Renal cortex interstitium (tissue), 11 donors: ENCODE results near the gene ZNF22. TPM values are rescaled to one million over a fixed set of nuclear protein-coding genes. Genes with fewer than 3 reads are reported as not detected.
A peak's percentile ranks its signal among the peaks of the same experiment; 100 is the strongest.
"Not testable (repeated sequence)": the region's sequence is repeated elsewhere in the genome, so short reads cannot be mapped to it uniquely, and the experiment has no call there.

Experiments used
- DNase-seq, 11 donors: peaks; one replicate each; pipeline ENCODE4 v3.0.0-alpha.2; 2013; ENCODE audit warnings: low read depth in 9 of 11, low spot score in 4 of 11; ENCODE audit errors: extremely low read depth in 1 of 11
- polyA plus RNA-seq, 3 donors: library from polyadenylated mRNA; unstranded; fragments of 120-200 nt; gene quantifications; one replicate each; pipeline ENCODE4 v1.2.1, GENCODE V29; 2013; ENCODE audit not compliant: insufficient read length in 3 of 3

Gene ZNF22
- polyA plus RNA-seq, 3 donors = 78.2 to 95.2 (median 82.8) TPM

- DNase-seq = no peak
These were observed 4.6 kb upstream of the ZNF22 start for GRCh38 chr10:44995914-44996669.

- DNase-seq = no peak
These were observed 3.5 kb upstream of the ZNF22 start for GRCh38 chr10:44997105-44997748.

DNA sequence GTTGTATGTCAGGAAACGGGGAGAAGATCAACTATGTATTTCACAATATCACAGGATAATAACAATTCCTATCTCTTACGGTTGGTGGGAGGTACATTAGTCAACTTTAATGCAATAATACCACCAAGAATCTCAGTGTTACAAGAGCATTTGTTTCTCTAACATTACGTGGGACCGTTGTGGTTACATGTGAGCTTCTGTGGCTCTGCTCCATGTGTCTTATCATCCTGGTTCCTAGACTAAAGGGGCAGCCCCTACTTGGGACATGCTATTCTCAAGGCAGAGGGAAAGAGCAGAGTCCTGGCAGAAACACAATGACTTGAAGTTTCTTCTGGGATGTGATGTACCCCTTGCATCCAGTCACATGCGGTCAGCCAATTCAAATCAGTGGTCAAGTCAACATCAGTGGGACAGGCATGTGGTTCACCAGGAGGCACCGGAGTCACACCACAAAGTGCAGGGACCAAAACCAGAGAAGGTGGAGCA is 2.5 kb upstream of the ZNF22 start:
- DNase-seq = no peak

GRCh38 chr10:45000138-45000751 is 478 bp upstream of the ZNF22 start:
- peak in 2 of 11 donors; percentile 38 to 69 for DNase-seq

GRCh38 chr10:45001381-45002148 is 842 bp downstream of the ZNF22 start:
- DNase-seq = peak in 7 of 11 donors; percentile 47 to 63 (median 52)

- no peak for DNase-seq
These were observed 2.8 kb downstream of the ZNF22 start for GRCh38 chr10:45003432-45004000.

DNA sequence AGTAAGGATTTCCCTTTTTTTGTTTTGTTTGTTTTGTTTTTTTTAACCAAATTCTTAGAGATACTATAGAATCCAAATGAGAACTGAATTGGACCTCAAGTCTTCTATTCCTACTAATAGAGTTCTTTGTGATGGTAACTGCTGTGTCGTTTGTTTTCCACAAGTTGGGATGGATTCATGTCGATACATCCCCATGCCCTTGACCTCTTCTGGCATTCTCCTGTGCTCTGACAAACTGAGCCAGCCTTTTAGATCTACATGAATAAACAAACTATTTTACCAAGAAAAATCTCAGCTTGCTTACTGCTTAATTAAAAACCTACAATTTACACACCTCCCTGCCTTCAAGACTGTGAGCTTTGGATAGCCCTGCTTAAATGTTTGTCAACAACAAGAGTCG is 3.9 kb downstream of the ZNF22 start:
- DNase-seq = no peak

GRCh38 chr10:45005284-45005683 is 4.6 kb downstream of the ZNF22 start:
- no peak for DNase-seq

DNA sequence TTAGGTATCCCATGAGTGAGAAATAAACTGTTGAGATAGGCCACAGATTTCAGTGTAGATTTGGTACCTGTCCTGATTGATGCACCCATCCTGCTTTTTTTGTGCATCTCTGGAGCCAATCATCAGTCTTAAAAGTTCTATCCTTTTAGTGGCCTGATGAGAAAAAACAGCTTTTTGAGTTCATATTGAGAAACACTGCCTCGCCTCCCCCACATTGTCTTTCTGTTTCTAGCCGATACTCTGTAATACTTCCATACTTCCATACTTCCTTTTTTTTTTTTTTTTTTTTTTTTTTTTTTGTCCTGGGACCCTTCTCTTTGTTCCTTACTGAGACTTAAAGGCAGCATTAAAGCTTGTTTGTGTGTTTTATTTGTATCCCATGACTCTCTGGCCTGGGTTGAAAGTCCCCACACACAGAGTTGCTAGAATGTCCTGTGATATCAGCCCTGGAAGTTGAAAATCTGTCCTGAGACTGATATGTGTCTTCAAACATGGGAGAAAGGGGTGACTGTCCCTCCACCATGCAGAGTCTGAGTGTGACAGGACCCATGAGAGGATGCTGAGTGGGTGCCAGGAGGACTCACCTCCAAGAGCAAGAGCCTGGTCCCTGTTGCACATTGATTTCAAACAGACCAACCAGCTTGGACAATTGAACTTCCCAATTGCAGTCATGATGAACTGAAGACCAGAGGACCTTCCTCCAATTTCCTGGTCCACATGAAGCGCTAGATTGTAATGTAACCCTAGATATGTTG is 5.7 kb downstream of the ZNF22 start:
- DNase-seq = no peak

DNA sequence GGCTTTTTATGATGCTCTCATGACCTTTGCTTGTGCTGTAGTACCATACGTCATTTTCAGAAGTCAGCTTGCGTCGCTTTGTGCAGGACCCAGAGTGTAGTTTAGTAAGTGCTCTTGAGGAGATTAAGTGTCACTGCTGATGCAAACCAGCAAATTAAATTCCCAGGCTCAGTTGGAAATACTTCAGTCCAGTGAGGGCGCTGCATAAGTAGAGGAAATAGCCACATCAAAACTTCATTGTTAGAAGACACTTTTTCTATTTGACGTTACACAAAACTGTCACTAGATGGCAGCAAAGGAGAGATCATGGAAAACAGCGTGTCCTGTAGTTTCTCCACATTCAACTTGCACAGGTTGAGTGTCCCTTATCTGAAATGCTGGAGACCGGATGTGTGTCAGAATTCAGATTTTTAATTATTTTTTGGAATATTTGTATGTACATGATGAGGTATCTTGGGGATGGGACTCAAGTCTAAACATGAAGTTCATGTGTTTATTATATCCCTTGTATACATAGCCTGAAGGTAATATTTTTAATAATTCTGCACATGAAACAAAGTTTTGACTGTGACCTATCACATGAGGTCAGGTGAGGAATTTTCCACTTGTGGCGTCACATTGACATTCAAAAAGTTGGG is 7.9 kb downstream of the ZNF22 start:
- peak; percentile 73 to 93 (median 85) for DNase-seq

- DNase-seq = not testable (repeated sequence)
These were observed 13.8 kb downstream of the ZNF22 start for GRCh38 chr10:45014557-45014956.

GRCh38 chr10:45015590-45015989 is 14.9 kb downstream of the ZNF22 start:
- DNase-seq = no peak

DNA sequence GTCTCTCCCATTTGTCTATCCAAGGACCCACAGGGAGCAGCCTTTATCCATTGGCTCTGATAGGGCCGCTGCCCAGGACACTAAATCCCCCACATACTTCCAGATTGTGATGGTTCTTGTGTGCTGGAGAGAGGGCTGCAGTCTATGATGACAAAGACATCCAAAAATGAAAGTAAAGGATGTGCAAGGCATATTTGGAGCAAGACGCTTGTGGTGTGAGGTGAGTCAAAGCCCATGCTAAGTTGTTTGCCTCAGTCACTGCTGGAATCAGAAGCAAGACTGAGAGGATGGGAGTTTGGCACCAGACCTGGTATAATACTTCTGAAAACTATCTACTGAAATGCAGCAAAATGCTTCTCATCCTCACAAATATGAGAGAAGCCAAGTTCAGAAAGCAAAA is 22.7 kb downstream of the ZNF22 start:
- DNase-seq = no peak

DNA sequence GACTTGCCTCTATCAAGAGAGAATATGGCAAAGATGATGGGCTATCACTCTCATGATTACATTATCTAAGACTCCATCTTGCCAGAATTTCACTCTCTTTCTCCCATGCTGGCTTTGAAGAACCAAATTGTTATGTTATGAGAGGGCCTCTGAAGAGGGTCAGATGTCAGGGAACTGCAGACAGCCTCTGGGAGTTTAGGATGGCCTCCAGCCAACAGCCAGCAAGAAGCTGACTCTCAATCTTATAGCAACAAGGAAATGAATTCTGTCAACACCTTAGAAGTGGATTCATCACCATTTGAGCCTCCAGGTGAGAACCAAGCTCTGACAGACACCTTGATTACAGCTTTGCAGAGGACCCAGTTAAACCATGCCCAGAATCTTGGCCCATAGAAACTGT is 33.6 kb downstream of the ZNF22 start:
- DNase-seq = no peak

DNA sequence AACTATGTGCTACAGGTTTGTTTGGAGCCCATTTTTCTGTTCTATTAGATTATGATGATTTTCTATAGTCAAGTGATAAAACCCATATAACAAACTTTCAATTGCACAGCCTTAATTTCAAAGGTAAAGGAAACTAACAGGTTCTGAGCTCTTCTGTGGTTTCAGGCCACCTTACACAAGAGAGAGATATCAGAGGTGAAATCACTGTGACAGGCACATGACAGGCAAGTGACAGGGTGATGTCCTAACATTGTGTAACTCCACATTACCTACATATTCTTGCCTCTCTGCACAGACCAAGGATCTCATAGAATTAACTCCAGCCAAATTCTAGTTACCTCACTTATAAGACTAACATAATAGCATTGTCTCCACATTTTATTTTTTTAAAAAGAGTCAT is 35.0 kb downstream of the ZNF22 start:
- no peak for DNase-seq

DNA sequence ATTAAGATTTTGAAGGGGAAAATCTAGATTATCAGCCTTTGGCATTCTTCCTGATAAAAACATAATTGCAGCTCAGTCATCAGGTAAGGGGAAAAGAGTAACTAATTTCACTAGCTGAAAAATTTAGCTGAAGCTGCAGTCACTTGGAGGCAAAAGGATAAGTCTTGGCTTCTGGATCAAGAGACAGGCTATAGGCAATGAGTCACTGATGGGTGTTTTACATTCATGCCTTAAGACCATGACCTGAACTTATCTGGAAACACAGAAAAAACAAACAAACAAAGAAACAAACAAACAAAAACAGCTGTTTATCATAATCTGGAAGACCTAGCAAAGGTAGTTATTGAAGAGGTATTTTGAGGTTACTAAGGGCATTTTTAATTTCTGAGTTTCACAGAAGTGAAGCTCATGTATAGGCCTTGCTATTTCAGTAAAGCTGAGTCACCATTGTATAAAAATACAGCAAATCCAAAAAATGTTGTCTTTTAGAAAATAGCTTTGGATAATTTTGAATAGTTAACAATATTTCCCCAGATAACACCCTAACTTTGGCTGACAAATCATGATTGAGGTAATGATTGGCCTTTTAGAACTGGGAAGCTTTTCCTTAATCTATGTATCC is 40.3 kb downstream of the ZNF22 start:
- DNase-seq = no peak

DNA sequence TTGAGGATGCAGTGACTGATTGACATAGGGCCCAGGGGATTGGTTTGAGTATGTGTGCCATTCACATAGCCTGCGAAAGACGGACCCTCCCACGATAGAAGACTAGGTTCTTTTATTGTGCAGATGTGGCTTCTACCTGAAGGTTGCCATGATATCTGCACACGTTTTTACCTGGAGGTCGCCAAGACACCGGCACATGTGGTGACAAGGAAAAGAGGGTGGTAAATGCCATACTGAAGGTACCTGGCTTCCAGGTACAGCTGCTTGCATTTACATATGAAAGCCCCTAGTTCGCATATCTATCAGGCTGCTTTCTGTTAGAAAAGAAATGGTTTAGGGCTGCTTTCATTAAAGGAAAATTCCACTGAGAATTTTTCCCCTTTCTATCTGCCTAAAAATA is 43.6 kb downstream of the ZNF22 start:
- DNase-seq = no peak
